Measurements from ENCODE around the gene ANKRD18A. TPM values are rescaled to one million over a fixed set of nuclear protein-coding genes. Genes with fewer than 3 reads are reported as not detected.

ANKRD18A gene
- 0.19 and 0.34 TPM in 2 replicates for total RNA-seq (2014; rRNA removed)
- 0.45 TPM for polyA plus RNA-seq (2012)

DNA sequence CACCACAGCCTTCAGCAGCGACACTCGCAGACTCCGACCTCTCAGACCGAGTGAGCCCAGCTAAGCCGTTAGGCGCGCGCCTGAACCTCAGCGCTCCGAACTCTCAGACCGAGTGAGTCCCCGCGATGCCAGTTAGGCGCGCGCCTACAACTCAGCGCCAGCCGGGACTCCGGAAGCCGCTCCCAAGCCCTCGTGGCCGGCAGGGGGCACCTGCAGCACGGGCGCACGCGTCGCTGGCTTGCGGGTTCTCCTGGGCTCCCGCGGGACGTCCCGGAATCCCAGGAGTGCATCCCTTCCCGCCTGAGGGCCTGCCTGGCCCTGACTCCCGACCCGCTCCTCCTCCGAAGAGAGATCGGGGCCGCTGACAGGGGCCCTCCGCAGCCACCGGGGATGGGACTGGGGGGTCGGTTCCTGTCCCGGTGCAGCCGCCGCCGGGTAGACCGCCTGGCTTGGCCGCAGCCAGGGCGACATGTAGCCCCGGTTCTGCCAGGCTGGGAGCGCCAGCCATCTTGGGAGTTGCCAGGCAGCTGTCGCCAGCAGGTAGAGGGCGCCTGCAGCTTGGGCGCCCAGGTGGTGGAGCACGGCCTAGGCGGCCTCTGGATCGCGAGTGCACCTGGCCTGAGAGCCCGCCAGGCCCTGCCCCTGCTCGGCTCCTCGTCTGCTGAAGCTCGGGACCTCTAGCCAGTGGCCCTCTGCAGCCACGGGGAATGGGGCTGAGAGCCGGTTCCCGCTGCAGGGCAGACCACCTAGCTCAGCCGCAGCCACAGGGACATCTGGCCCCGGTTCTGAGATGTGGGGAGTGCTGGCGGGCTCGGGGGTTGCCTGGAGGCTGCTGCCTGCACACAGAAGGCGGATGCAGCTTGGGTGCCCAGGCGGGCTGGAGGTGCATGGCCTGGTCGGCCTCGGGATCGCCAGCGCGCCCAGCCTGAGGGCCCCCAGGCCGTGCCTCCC is at the start of gene ANKRD18A:
Gene ANKRD18A (minus strand): TSS at position 114 of the 951 bp plus-strand sequence. CDS start 311 bp downstream, outside the sequence.
- peak; percentile 77 for DNase-seq (ENCODE audit: low read depth)

GRCh38 chr9:38668791-38669466 is 48.5 kb upstream of the ANKRD18A start:
- no peak for DNase-seq (ENCODE audit: low read depth)

GRCh38 chr9:38662763-38663593 is 42.6 kb upstream of the ANKRD18A start:
- peak; percentile 59 for DNase-seq (ENCODE audit: low read depth)

DNA sequence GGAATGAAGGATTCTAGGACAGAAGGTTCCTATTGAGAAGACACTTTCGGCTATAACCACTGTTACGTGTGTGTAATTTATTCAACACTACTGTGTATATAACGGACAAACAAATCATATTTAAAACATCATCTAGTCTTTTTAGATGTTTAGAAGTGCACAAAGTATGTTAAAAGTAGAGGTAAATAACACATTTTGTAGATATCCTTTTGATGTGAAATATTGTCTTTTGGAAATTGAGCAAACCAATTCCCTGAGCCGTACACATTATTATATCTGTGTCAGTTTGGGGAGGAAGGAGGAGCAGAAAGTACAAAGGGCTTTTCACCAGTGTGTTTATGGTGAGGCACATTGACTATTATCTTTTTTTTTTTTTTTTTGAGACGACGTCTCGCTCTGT is 39.1 kb upstream of the ANKRD18A start:
- DNase-seq (ENCODE audit: low read depth) = no peak

DNA sequence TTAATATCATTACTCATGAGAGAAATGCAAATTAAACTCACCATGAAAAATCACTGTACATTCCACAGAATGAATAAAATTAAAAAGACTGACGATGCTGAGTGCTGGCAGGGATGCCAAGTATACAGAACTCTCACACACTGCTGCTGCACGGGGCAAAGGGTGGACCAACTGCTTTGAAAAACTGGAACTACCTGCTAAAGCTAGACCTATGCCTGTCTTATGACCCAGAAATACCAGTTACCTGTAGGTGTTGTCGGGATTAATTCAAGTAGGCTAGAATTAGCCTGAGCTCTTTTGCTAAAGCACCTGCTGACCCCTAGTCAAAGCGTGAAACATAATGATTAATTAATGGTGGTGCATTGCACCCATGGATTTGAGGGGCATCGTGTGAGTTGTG is 36.5 kb upstream of the ANKRD18A start:
- no peak for DNase-seq (ENCODE audit: low read depth)

- DNase-seq (ENCODE audit: low read depth) = no peak
Measured at GRCh38 chr9:38652486-38652885, 32.1 kb upstream of the ANKRD18A start.

GRCh38 chr9:38652044-38652443 is 31.6 kb upstream of the ANKRD18A start:
- no peak for DNase-seq (ENCODE audit: low read depth)

GRCh38 chr9:38651400-38652042 is 31.1 kb upstream of the ANKRD18A start:
- DNase-seq (ENCODE audit: low read depth) = no peak

- no peak for DNase-seq (ENCODE audit: low read depth)
Measured at GRCh38 chr9:38650564-38650963, 30.2 kb upstream of the ANKRD18A start.

- no peak for DNase-seq (ENCODE audit: low read depth)
Measured at GRCh38 chr9:38649731-38650363, 29.5 kb upstream of the ANKRD18A start.

DNA sequence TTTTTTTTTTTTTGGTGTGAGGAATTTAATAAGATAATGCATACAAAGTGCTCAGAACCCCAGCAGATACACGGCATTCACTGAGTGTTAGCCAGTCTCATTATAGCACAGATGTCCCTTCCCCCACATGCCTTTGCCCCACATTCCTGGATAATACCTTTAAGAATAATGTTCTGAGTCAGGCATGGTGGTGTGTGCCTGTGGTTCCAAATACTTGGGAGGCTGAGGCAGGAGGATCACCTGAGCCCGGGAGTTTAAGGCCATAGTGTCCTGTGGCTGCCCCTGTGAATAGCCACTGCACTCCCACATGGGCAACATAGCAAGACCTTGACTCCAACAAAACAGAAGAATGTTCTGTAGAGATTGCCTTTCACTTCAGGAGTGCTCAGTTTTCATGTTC is 24.2 kb upstream of the ANKRD18A start:
- no peak for DNase-seq (ENCODE audit: low read depth)

DNA sequence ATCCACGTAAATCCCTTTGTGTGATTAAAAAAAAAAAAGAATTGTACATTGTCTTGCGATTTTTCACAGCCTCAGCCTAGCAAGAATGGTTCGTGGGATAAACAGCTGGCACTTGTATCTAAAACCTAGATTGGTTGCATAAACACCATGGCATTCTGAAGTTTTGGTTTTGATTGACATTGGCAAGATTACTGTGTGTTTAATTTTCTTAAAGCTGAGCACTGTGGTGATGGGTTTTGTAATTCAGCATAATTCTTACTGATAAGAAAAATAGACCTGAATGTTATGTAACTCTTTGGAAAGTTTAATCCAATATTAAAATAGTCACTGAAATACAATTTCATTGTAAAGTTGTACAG is 23.4 kb upstream of the ANKRD18A start:
- DNase-seq (ENCODE audit: low read depth) = no peak

- DNase-seq (ENCODE audit: low read depth) = no peak
Measured at GRCh38 chr9:38642951-38643814, 22.8 kb upstream of the ANKRD18A start.

DNA sequence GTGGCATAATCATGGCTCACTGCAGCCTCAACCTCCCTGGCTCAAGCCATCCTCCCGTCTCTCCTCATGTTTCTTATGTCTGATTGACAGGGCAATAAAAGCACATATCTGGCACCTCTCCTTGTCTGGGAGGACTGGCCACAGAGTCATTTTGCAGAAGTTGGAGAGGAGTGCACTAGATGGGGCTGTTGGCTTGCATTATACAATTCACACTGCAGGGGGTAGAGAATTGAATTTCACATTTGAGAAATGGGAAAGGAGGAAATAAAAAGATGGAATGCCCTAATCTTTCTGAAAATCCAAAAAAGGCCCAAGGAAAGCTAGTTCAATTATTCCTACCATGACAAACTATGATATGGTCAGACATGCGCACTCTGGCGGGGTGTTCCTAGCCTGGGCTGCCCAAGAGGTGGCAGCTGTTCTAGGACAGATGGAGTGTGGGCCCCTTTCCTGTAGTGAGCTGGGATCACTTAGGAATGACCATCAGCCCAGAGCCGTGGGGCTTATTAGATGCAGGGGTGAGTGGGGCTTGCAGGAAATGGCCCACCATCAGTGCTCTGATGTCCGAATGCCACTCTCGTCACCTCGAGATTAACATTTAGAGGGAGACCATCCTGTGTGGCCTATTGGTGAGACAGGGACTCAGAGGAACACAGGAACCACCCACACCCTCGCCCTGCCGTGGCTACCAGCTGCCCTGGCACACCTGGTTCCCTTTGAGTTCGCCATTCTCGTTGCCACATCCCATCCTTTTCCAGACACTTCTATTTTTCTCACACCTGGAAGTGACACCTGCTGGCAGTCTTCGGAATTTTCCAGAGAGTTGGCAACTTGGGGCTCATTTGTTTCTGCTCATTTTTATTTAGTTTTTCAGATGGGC is 21.8 kb upstream of the ANKRD18A start:
- DNase-seq (ENCODE audit: low read depth) = peak; percentile 54

- no peak for DNase-seq (ENCODE audit: low read depth)
Measured at GRCh38 chr9:38641142-38641541, 20.7 kb upstream of the ANKRD18A start.

DNA sequence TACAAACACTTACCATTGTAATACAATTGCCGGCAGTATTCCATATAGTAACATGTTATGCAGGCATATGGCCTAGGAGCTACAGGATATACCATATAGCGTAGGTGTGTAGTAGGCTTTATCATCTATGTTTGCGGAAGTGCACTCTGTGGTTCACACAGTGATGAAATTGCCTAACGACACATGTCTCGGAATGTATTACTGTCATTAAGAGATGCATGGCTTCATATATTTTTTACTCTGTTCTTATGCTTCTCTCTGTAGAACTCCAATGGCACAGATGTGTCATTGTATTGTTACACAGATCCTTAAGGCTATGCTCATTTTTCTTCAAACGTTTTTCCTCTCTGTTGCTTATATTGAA is 19.2 kb upstream of the ANKRD18A start:
- DNase-seq (ENCODE audit: low read depth) = no peak

DNA sequence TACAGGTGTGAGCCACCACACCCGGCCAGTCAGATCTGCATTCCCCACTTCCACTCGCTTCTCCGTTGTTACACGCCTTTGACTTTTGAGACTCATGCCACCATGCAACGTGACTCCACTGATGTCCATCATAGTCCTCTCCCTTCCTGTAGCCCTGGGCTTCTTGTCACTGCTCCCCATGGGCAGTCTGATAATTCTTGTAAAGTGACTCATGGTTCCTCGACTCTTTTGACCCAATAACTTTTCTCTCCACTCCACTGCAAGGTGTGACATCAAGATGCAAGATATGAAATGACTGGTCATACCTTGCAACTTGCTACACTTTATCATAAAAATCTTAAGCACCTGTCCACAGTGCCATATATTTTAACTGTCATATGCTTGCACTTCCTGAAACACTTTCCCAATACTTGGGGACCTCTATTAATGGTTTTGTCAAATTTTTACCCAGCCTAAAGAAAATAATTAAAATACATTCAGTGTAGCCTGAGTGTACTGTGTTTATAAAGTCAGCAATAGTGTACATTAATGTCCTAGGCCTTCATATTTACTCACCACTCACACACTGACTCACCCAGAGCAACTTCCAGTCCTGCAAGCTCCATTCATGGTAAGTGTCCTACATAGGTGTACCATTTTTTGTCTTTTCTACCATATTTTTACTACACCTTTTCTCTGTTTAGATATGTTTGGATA is 18.6 kb upstream of the ANKRD18A start:
- no peak for DNase-seq (ENCODE audit: low read depth)

- DNase-seq (ENCODE audit: low read depth) = no peak
Measured at GRCh38 chr9:38634315-38634714, 13.9 kb upstream of the ANKRD18A start.

Data from LHCN-M2 (cell line).